ENCODE measurements around the gene PNPLA1.

The PNPLA1 gene, protein sequence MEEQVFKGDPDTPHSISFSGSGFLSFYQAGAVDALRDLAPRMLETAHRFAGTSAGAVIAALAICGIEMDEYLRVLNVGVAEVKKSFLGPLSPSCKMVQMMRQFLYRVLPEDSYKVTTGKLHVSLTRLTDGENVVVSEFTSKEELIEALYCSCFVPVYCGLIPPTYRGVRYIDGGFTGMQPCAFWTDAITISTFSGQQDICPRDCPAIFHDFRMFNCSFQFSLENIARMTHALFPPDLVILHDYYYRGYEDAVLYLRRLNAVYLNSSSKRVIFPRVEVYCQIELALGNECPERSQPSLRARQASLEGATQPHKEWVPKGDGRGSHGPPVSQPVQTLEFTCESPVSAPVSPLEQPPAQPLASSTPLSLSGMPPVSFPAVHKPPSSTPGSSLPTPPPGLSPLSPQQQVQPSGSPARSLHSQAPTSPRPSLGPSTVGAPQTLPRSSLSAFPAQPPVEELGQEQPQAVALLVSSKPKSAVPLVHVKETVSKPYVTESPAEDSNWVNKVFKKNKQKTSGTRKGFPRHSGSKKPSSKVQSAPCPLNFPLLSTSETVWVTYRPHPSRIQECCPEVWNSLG

DNA sequence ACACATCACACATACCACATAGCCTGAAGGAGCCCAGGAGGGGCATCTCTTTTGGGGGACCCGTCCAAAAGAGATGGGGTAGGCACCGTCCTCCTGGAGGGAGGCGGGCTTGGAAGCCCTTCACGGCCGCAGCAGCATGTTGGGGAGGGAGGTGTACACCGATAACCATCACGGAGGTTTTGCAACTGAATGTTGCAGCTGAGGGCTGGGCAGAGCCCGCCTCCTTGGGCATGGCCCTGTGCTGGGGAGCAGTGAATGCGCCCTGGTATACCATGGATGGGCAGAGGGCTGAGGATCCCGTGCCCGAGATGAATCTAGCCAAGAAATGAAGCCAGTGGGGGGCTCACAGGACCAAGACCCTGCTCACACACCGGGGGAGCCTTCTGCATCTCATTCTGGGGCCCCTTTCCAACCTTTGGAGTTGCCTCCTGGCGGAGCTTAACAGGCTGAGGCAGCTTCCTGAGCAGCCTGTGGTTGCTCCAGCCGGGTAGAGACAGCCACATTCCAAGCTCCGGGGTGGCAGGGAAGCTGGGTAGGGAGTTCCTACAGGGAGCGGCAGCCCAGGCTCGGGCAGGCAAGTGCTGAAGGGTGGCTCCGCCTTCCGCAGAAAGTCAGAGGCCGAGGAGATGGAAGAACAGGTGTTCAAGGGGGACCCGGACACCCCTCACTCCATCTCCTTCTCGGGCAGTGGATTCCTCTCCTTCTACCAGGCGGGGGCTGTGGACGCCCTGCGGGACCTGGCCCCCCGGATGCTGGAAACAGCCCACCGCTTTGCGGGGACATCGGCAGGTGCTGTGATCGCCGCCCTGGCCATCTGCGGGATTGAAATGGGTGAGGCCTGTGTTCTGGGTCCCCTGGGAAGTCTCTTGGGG is at the start of gene PNPLA1:
PNPLA1 (plus strand) TSS at position 227 of the 872 bp plus-strand sequence; CDS start at position 627, 400 bp downstream.
- no peak for DNase-seq (ENCODE audit: low read depth)

DNA sequence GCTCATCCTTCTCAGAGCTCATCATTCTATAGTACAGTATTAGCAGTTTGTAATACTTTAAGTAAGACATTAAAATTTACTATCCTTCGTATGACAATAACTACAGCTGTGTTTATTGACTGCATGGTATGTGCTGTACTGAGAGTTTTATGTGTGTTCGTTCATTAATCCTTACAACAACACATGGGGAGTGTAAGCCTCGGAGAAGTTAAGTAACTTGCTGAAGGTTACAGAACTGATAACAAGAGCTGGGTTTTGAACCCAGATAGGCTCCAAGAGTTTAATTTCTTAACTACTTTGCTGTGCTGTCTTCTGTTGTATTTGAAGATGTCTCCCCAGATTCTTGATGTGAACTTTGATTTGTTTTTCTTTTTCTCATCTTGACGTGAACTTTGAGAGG is 49.6 kb upstream of the PNPLA1 start:
- DNase-seq (ENCODE audit: low read depth) = peak; percentile 56

DNA sequence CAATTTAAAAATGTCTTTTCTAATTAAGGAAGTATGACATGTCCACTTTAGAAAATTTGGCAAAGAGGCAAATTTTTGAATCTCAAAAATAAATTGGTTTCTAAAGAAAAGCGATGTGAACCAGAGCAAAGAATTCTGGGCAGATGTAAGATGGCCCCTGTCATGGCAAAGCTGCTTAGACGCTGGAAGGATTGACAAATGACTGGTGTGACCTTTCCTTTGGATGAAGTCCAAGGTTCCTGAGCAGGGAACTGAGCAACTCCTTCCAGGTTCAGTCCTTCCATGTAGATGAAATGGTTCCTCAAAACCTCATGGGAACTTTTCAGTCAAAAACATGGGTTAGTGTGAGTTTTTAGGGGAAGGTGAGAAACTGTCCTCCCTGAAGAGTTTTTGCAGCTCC is 48.2 kb upstream of the PNPLA1 start:
- DNase-seq (ENCODE audit: low read depth) = no peak

DNA sequence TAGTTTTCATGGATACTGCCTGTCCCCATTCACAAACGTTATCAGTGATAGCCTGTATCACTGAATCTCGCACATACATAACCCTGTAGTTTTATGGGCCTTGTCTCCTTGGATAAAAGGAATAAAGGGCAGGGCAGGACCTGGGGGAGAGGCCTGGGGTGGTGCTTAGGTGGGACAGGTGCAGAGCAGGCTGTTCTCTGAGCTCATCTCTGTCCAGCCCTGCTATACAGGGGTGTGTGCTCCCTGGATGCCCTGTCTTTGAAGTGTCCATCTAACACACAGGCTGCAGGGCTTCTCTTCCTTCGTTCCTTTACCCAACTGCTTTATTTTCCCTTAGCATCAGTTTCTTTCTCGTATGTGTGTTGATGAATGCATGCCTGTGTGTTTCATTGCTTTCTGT is 46.9 kb upstream of the PNPLA1 start:
- no peak for DNase-seq (ENCODE audit: low read depth)

DNA sequence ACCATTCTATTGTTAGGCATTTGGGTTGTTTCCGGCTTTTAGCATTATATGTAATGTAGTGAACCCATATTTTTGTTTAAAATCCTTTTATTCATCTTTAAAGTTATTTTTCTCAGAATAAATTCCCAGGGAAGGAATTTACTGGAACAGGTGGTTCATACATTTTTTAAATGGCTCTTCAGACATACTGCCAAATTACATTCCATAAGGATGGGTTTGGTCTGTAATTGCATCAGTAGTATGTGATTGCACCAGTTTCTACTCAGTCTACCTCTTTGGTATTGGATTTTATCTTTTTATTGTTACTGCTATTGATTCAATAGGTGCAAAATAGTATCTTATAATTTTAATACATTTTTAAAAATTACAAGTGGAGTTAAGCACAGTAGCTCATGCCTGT is 46.2 kb upstream of the PNPLA1 start:
- DNase-seq (ENCODE audit: low read depth) = no peak

DNA sequence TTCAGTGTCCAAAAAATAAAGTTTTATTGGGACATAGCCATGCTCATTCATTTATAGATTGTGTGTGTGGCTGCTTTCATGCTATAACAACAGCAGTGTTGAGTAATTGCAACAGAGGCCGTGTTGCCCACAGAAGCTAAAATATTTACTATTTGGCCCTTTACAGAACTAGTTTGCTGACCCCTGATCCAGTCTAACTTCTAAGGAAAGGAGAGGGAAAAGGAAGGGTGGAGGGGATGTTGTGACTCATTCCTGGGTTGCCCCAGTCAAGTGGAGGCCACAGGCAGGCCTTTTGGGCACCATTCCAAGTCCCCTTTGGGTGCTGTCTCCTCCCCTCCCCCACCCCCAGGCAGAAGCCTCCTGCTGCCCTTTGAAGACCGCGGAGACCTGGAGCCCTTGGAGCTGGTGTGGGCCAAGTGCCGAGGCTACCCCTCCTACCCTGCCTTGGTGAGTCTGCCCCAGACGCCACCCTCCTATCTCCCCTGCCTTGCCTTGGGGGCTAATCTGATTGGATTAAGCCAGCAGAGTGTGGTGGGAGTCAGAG is 44.9 kb upstream of the PNPLA1 start:
- peak; percentile 26 for DNase-seq (ENCODE audit: low read depth)

DNA sequence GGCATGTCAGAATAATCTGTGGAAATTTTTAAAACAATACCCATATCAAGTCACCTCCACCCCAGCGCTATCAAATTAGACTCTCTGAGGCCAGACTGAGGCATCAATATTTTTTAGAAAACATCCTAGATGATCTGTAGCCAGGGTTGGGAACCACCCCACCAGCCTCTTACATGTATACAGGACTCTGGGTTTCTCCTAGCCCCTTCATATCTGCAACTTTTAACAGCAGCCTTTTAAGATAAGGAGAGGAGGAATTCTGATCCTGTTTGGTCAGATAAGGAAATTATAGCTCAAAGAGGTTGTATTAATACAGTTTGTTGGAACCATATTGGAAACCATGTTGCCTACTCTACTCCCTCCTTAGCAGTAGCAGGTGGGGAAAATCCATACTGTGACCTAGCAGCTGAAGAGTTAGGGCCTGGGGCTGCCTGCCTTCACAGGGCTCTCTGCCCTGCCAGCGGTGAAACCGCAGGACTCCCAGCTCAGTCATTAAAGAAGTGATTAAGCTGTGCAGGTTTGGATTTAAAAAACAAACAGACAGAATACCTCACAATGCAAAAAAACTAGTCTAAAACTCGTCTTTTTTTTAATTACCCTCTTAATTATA is 43.3 kb upstream of the PNPLA1 start:
- no peak for DNase-seq (ENCODE audit: low read depth)

DNA sequence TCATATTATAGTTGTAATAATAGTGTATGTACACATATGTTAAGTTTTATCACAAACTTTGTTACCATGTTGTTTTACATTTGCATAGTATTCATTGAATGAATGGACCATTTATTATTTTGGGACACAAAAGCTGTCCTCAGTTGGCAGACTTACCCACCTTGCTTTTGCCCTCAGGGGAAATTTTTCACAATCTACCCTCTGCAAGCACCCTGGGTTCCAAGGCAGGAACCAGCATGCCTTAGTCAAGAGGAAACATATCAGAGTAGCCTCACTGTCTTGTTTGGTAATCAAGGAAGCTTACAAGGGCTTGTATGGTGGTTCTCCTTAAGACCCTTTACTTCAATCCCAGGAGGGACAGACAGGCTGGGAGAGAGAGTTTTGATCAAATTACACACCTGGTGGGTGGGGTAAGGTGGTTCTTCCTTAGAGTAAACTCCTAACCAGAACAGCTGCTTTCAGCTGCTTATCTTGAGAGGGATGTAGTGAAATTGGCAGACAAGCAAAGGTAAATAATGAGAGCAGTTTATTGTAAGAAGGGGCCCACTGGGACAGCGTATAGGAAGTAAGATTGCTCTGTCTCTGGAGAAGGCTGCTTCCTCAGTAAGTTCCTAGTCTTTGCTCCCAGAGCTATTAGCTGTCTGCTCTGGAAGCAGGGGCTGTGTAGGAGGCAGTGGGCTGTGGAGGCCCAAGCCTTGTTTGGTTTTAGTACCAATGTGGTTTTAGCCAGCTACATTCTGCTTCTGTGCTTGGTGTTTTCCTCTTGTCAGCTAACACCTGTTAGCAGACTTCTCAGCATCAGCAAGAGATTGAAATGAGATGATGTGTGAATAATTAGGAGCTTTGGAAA is 42.3 kb upstream of the PNPLA1 start:
- no peak for DNase-seq (ENCODE audit: low read depth)

DNA sequence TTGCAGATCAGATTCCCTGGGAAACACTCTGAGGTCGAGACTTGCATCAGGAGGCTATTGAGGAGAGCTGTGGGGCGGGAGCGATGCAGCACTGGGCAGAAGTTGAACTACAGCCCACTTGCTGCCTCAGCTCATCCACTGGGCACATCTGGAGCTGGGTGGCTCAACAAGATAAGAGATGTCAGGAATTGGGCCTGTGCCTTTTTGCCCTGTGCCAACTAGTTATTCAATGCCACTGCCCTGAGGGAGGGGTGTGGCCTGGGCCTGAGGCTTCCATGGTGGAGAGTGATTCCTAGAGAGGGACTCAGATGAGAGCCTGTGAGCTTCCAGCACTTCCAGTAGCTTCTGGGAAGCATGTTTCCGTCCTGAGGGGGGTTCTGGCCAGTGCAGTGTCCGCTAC is 40.6 kb upstream of the PNPLA1 start:
- DNase-seq (ENCODE audit: low read depth) = no peak

DNA sequence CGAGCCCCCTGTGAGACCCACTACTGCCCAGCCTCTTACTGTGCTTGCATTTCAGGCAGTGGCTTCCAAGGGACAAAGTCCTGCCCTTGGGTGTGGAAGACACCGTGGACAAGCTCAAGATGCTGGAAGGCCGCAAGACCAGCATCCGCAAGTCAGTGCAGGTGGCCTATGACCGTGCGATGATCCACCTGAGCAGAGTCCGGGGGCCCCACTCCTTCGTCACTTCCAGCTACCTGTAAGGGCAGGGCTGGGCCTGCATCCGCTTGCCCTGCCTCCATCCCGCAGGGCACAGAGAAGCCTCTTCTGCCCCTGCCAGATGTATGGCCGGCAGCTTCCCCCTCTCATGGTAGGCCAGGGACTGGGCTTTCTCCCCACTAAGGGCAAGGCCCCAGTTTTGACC is 39.5 kb upstream of the PNPLA1 start:
- no peak for DNase-seq (ENCODE audit: low read depth)

DNA sequence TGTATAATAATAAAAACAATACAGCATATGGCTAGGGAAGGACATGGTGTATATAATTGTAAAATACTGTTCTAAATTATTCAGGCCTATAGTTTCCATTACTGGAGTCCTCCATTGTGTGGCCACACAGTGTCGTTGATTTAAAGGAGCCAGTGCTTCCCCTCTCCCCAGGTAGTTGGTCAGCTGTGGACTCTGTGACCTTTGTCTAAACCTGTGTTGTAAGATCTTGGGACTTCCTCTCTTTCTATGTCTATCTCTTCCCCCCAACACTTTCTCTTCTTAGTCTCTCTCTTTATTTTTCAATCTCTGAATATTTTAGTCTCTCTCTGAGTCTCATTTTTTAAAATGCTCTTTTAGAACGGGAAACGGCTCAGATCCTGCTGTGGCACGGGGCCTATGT is 37.7 kb upstream of the PNPLA1 start:
- DNase-seq (ENCODE audit: low read depth) = no peak

DNA sequence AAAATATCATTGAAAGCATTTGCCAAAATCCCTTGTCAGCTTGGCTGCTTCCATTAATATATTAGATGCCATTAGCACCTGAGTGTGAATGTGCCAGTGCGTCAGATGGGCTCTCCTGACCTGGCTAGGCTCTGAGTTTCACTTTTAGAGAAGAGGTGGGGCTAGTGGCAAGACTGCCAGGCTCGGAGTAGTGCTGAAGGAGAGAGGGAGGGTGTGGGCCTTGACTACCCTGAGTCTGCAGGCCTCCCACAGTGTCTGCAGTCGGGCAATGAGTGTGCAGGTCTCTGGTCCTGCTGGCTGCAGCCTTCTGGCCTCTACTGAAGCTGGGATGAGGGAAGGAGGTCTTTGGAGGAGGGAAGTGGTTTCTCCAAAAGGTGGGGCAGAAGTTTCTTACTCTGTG is 34.6 kb upstream of the PNPLA1 start:
- DNase-seq (ENCODE audit: low read depth) = peak; percentile 15

DNA sequence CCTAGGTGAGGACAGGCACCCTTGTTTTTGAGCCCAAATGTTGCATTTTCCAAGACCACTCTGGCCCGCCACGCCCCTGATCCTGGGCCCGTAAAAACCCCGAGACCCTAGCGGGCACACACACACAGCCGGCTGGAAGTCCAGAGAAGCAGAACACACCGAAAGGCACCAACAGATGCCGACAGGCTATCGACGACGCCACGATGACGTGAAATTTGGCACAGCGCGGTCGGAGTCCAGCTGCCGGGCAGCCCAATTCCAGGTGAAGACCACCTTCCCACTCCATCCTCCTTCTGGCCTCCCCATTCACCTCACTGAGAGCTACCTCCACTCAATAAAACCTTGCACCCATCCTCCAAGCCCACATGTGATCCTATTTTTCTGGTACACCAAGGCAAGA is 34.0 kb upstream of the PNPLA1 start:
- no peak for DNase-seq (ENCODE audit: low read depth)

DNA sequence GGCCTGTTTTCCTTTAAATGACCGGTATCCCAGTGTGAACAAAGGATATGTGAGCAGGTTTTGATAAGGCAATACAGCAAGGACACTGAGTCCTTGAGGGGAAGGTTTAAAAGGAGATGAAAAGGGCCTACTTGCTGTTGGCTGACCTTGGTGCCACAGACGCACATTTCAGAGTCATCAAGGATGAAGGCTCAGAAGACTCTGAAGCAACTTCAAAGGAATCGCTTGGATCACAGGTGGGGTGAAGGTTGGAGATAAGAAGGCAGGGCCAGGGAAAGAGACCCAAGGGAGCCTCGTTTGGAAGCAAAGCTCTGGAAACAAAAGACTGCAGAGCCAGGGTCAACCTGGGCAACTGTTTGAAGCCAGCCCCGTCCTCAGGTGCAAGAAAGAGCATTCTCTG is 30.1 kb upstream of the PNPLA1 start:
- DNase-seq (ENCODE audit: low read depth) = no peak

DNA sequence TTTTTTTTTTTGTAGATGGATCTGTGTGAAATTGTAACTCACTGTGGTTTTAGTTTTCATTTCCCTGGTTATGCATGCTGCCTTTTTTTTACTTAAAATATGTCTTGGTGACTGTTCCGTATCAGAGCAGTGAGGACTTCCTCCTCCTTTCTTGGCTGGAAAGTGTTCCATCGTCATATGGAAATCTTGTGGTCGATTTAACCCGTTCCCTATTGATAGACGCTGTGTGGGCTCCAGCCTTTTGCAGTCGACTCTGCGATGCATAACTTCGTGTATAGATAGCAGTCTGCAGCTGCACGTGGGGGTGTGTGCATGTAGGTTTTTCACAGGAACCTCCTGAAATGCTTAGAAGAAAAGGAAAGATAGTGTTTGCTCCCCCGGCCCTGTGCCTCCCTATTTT is 28.1 kb upstream of the PNPLA1 start:
- peak; percentile 65 for DNase-seq (ENCODE audit: low read depth)

DNA sequence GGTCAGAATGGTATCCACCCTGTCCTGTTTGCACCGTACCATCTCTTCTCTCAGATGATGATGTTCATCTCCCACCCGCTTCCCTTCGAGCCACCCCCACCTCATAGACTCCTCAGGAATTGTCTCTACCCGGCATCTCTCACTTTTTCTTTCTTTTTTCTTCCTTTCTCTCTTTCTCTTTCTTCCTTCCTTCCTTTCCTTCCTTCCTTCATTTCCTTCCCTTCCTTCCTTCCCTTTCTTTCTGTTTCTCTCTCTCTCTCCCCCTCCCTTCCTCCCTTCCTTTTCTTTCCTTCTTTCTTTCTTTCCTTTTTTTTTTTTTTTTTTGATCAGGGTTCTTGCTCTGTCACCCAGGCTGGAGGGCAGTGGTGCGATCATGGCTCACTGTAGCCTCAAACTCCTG is 27.7 kb upstream of the PNPLA1 start:
- no peak for DNase-seq (ENCODE audit: low read depth)

DNA sequence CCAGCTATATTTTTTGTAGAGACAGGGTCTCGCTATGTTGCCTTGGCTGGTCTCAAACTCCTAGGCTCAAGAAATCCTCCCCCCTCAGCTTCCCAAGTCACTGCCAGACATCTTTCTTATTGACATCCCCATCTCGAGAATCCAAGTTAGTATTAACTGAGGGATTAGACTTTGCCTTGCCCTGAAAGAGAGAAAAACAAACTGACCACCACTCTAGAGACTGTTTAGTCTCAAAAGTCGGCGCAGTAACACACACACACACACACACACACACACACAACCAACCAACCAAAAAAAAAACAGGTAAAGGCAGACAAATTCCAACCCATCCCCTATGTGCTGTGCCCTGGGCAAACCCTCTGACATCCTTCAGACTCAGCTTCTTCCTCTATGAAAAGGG is 27.2 kb upstream of the PNPLA1 start:
- no peak for DNase-seq (ENCODE audit: low read depth)

DNA sequence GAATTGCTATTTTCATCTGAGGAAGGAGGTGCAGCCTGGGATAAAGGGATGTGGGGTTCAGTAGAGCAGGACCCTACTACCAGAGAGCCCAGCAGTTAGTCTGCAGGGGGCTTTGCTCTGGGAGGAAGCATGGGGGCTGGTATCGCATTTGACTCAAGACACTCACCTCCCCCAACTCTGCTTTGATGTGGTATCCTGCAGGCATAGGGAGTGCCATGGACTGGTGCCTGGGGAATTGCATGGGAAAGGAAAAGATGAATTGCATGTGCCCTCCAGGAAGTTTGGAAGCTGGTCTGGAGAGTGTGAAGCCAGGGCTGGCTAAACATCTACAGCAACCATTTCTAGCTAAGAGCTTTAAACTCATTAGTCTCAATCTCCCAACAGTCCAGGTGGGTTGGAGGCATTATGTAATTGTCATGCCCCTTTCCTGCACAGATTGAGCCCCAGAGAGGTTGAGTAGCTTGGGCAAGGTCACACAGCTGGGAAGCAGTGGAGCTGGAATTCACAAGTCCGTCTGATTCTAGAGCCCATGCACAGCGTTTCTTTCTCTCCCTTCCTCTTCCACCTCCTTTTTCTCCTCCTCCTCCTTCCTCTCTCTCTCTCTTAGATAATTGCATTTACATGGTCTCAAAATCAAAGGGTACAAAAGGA is 26.2 kb upstream of the PNPLA1 start:
- no peak for DNase-seq (ENCODE audit: low read depth)

DNA sequence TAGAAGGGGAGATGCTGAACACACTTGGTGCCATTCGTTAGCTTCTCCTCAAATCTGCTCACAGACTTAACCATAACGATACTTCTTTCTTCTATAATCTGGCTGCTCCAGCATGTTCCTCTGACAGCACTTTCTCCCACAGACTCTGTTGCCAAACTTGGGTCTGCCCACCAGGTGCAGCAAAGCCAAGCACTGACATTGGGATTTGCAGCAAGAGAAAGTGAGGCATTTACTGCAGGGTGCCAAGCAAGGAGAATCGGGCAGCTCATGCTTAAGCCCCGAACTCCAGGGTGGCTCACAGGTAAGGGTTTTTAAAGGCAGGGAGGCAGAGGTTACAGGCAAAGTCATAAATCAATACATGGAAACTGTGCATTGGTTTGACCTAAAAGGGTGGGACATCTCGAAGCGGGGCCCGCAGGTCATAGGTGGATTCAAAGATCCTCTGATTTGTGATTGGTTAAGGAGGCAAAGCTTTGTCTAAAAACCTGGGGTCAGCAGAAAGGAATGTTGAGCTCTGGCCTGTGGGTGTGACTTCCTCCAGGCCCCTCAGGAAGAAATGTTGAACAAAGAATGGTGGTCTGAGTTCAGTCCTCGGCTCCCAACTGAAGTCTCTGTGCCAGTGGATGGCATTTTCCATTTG is 25.1 kb upstream of the PNPLA1 start:
- no peak for DNase-seq (ENCODE audit: low read depth)

DNA sequence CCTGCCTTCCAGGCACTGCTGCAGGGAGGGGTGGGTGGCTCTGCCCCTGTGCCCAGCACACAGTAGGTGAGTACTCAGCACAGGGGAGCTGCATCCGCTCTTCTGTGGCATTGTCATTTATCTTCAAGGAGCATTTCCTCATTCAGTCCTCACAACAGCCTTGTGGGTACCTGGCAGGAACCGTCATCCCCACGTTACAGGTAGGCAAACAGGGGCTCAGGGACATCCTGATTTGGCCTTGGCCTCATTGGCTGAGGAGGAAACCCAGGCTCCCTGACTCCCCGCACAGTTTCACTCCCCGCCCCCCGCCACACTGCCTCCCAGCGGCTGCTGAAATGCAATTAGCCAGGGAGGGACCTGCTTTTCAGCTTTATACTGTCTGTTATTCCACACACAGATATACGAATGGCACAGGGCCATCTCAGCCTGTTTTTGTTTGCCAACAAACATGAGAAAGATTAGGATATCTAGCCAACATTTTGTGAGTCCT is 24.2 kb upstream of the PNPLA1 start:
- no peak for DNase-seq (ENCODE audit: low read depth)
